GM21515 (cell line): ENCODE results near the gene SCYL1.
A peak's percentile ranks its signal among the peaks of the same experiment; 100 is the strongest.

Experiments
- ATAC-seq: cut with Tn5 transposase; IDR thresholded peaks from one replicate; pipeline ENCODE4 v1.9.1; 2021; ENCODE audit not compliant: unreplicated experiment

SCYL1 gene

DNA sequence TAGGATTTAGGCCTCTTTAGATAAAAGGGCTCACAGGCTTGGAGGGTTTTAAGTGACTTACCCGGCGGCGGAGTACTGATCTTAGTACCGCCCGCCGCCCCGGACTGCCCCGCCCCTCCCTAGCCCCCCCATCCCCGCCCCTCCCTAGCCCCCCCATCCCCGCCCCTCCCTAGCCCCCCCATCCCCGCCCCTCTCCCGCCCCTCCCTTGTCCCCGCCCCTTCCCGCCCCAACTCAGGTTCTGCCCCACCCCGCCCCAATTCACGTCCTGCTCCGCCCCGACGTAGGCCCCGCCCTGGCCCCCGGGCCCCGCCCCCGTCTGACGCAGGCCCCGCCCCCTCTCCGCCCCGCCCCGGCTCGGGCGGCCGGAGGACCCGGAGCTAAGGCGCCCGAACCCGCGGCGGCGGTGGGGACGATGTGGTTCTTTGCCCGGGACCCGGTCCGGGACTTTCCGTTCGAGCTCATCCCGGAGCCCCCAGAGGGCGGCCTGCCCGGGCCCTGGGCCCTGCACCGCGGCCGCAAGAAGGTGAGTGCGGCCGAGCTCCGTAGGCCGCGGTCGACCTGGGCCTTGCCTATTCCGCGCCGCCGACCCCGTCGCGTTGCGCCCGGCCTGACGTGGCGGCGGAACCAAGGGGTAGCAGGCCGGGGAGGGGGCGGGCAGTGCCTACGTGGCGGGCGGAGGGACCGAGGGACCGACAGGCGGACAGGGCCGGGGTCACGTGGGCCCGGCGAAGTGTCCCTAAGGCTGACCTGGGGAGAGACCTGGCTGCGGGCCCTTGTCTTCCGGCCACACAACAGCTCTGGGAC lies at the start of gene SCYL1:
TSS of gene SCYL1 (plus strand) at position 343 of the 805 bp plus-strand sequence. CDS start at position 414, 71 bp downstream.
- no peak for ATAC-seq

DNA sequence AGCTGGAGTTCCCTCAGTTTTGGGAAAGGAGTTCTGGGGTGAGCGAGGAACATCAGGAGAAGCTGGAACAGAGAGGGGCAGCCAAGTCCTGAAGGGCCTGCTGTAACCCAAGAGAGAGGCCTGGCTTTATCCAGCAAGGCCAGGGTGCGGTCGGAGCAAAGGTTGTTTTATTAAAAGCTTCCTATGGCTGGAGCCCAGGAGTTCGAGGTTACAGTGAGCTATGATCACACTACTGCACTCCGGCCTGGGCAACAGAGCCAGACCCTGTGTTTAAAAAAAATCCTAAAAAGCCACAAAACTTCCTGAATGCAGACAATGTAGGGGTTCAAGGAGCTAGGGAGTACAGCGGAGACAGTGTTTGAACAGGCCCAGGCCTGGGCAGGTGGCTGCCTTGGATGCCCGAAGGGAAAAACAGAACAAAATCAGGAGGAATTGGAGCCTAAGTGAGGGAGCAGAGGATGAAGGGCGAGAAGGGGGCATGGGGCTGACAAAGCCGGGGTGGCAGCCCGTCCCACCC lies 48.2 kb upstream of the SCYL1 start:
- no peak for ATAC-seq

DNA sequence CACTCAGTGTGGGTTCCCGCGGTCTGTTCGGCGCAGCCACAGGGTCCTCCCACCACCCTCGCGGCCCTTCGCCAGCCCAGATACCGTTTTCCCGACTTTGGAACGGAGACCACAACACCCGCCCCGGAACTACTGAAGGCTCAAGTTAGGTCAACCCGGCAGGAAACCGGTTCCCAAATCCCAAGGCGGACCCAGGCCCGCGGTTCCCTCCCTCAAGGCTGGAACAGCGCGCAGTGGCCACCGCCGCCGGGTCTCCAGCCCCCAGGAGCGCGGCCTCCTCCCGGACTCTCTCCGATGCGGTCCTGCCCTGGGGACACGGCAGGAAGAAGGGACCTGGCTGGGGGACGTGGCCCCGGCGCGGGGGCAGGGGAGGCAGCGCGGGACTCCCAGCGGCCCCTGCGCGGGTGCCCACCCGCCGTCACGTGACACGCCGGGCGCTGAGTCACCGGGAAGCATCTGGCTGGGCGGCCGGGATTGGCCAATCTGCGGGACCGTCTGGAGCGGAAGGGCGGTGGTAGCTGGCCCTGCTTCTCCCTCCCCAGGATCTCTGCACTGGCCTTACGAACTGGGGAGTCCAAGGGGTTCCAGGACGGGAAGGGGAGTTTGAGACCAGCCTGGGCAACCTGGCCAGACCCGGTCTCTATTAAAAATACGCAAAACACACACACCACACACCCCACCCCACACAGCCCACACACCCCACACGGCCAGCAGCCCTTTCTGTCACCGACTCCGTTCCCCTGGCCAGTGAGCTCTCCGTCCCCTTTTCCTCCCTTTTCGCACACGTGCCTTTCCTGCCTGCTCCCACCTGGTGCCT lies 47.5 kb upstream of the SCYL1 start:
- ATAC-seq = peak; percentile 78

DNA sequence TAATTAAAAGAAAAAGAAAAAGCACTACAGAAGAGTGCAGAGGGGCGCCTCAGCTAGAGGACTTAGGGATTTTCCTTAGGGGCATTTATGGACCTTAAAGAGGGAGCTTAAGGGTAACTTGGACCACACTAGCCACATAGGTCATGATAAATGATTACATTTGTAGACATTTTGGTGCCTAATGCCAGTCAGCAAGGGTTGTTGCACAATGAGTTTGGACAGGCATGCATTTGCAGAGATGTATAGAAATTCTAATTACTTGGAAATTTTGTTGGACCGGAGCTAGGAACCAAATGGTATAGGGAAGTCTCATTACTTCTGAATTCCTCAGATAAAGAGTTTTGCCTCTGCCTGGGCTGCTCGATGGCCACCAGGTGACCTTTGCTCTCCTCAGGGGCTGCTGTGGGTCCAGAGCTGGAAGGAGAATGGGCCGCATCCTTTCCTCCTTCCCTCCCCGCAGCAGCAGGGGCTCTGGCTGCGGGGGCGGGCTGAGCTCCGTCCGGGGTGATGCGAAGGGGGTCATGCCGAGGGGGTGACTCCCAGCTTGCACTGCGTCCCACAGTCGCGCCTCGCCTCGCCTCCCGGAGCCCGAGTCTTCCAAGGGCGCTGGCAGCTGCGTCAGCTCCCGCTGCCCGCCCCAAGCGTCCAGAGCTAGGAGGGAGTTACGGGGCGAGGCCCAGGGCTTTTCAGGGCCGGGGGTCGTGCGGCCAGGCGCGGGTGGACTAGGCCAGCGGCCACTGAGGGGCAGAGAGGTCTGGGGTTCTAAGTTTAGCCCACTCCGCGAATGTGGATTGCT lies 46.3 kb upstream of the SCYL1 start:
- no peak for ATAC-seq

DNA sequence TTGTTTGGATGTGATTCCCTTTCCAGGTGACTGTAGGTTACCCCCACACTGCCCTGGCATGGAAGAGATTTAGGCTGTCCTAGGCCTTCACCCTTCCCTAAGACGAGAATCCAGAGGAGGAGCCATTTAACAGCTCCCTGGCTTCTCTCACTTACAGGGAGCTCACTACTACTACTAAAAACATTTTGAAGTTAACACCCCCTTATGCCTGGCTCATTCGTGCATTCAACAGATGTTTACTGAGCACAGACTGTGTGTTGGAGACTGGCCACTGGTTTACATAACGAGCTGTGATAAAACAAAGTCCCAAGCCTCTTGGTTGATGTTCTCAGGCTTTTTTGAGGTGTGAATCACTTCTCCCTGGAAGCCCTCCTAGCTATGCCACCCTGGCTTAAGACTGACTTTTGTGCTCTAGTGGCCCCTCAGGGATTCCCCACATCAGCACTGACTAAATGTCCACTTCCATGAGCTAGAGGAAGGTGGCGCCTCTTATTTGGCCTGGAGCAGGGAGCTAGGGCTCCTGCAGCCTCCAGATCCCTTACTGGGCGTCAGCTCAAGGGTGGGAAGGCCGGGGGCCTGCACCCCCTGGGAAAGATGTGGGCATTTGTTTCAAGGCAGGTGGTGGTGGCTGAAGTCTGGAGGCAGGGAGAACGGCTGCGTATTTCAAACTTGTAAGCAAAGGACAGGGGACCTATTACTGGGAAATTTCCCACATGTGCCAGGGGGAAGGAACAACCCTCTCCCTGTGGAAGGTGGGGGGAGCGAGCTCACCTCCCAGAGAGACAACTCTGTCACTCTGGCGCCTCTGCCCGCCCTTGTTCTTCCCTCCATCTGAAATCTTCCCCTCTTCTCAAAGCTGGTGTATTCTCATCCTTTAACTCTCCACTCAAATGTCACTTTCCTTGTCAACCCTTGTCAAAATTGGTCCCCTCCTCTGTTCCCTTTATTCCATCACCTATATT lies 45.4 kb upstream of the SCYL1 start:
- ATAC-seq = no peak

DNA sequence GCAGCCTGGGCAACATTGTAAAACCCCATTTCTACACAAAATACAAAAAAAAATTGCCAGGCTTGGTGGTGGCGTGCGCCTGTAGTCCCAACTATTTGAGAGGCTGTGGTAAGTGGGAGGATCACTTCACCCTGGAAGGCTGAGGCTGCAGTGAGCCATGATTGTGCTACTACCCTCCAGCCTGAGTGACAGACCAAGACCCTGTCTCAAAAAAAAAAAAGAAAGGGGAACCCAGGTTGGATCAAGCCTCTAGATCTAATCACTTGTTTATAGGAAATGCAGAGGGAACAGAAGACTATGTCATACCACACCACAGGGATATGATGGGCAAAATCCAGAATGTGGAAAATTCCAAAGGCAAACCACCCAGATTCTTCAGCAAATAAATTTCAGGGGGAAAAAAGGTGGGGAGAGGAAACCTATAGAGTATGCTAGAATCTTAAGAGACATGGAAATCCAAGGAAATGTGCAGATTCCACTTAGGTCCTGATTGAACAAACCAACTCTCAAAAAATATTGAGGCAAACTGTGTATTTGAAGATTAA lies 42.5 kb upstream of the SCYL1 start:
- no peak for ATAC-seq

DNA sequence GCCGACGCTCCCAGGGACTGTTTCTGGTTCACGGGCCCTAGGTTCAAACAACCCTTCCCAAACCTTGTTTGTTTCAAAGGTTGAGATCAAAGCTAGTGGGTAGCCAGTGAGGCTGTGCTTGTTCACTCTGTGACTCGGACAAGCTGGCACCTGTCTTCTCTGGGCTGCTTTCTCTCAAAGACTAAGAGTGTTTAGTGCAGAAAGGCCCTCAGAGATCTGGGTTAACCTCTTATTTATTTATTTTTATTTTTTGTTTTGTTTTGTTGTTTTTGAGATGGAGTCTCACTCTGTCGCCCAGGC lies 39.0 kb upstream of the SCYL1 start:
- ATAC-seq = no peak

DNA sequence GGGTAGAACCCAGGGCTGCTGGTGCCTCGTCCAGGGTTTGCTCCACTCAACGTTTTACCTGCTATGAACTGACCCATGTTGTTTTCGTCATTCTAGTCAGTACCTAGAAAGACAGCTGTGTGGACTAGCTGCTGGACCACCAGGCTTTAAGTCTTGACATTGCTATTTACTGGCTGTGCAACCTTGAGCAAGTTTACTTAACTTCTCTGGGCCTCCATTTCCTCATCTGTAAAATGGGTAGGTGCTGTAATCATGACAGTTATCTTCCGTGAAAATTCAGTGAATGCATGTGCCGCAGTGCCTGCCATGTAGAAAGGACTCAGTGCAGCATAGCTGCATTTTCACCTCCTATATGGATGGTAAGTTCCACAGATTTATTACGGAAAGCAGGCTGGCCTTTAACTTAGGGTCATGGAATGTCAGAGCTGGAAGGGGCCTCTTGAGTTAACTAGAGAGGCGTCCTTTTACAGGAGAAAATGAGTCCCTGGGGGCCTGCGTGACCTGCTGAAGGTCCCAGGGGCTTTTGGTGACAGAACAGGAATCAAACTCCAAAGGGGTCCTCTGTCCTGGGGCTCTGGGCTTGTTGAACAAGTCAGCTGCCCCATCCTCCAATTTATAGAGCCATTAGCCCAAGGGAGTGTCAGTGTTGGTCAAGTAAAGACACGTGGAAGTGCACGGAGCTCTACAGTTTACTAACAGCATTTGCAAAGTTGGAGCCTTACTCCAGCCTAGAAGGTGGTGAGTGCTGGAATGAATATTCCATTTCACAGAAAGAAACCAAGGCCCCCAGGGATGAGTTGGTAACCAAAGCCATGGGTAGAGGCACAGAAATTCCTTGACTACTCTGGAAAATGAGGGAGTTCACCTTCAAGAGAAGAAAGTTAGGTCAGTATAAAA lies 38.1 kb upstream of the SCYL1 start:
- ATAC-seq = no peak

DNA sequence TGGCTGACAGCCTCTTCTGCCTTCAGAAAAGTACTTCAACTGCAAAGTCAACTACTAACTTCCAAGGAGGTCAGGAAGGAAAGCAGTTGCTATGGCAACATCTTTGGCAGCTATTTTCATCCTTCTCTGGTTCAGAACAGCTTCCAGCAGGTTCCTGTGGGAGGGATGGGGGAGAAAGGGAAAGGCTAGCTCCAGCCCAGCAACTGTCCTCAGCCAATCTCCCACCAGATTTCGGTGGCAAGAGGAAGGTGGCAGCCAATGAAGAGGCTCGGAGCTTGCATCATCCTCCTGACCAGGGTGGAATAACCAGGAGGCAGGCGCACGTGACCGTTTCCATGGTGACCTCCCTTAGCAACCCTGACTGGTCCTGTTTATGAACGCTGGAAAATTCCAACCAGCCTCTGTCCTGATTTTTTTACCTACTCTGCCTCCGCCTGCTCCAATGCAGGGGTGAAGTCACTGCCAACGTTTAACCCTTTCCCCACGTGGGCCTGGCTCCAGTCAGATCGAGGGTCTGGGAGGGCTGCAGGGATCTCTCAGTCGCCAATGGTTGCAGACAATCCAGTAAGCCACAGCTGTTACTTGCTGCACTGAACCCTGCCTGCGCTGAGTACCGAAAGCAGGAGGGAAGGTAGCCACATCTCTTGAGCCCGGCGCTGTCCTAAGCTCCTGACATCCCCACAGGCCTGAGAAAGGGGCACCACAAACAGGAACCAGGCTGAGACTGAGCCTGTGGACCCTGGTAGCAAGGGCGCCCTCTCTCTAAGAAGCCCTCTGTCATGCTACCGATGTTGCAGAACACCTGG lies 37.2 kb upstream of the SCYL1 start:
- ATAC-seq = no peak

DNA sequence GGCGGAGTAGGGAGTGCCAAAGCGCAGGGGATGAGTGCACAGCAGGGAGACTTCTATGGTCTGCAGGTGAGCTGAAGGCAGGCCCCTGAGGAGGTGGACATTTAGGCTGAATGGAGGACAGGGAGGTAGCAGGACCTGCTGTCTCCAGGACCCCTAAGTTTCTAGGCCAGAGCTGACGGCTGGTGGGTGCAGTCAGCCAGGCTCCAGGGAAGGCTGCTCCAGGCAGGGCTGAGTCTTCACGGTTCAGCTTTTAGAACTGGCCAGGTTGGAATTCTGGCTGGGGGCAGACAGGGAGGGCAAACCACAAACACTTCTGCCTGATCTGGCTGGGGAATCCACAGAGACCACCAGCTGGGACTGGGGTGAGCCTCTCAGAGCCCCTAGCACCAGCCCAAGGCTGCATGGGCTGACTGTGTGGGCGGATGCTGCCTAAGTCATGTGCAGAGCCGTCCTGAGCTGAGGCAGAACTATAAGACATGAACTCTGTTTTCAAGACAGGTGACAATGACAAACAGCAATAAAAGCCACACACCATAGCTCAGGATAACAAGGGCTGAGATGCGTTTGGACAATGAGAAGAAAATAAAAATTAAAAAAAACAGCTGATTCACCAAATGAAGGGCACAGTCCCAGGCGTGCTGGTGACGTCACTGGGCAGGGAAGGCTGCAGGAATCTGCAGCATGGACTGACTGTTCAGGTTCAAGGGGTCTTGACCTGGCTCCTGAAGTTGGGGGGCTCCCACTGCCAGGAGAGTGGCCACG lies 36.4 kb upstream of the SCYL1 start:
- no peak for ATAC-seq

DNA sequence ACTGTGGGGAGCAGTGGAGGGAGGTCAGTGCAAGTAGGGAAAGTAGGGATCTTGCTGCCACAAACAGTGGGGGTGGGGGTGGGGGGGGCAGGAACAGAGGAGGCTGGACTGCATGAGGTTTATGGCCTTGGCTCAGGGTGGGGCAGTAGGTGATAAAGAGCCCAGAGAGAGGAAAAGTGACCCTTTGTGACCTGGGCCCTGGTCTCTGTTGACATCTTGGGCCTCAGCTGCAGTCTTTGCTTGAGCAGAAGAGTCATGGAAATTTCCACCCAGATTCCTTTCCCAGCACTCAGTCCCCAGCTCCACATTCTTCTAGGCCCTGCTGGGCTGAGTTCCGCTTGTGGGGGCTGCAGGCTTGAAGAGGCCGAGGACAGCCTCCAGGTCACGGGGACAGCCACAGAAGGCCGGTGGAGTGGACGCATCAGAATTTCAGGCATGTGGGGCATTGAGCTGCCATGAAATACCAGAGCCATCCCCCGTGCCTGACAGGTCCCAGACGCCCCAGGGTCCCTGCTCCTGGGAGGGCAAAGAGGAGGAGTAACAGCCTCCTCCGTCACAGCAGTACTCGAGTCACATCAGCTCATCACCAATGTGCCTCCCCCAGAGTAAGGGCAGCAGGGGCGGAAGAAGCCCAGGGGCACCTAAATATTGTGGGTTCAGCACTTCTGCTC lies 35.7 kb upstream of the SCYL1 start:
- ATAC-seq = no peak

DNA sequence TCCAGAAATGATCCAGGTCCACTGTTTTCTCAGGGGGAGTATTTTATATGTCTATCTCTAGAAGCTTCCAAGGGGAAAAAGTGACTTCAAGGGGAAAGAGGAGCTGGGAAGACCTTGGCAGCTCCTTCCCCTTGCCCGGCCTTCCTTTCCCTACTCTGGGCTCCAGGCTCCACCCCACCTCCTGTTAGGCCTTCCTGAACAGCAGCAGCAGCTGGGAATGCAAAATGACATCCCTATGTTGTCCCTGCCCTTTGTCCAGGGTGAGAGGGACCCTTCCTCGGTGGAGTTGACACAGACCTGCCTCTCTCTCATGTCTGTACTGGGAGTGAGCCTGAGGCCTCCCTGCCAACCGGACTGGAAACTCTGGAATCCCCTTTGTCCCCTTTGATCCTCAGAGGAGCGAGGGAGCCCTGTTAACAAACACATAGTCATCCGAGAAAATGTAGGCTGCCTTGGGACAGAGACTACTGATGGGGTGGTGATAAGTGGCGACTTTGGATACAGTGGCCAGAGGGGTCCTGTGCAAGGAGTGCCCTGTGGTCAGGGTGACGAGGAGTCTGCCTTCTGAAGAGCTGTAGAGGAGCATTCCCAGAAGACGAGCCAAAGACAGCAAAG lies 35.1 kb upstream of the SCYL1 start:
- ATAC-seq = no peak

DNA sequence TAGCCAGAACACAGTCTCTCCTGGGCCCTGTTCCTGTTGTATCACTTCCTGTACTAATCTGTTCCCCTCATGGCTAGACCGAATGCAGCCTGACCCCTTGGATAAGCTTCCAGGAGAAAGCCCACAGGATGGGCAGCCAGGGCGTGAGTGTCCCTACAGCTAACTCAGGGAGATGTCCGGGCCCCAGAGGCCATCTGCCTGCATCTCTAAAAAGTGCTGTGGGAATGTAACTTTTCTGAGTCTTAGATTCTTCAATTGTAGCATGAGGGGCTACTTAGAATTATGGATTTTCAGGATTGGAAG lies 33.8 kb upstream of the SCYL1 start:
- ATAC-seq = no peak

DNA sequence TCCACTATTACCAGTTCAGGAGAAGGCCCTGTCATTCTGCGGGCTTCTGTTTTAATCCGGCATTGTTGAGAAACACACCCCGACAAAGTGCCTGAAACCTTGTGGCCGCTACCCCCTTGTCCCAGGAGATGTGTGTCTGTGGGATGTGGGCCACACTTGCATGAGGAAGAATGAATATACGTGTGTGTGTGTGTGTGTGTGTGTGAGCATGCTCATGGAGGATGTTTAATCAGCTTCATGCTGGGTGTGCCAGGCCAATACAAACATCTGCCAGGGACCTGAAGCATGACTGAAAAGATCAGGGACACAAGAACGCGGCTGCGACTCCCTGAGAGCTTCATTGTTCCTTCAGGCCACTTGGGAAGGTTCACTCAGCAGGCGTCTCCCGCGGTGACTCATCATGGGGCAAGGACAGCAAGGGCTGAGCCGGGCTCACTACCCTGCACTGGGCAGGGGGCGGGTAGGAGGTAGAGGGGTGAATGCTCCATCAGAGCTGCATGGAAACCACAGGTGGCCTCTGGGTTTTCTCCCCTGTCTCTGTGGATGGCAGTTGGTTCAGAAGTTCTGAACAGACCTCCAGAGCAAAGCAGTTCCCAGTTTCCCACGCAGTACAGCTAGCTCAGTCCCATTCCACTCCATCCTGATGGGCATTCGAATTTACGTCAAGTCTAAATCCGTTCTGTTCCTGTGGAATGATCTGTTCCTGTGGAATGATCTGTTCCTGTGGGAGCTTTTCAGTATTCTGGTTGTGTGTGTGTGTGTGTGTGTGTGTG lies 33.1 kb upstream of the SCYL1 start:
- no peak for ATAC-seq

DNA sequence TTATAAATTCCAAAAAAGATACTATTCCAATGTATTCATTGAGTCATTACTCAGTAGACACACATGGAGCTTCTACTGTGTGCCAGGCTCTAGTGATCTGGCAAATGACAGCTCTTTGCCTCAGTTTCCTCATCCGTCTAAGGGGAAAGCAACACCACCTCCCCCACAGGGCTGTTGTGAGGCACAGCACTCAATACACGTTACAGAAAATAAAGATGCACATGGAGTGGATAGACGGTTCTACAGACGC lies 32.6 kb upstream of the SCYL1 start:
- ATAC-seq = no peak

DNA sequence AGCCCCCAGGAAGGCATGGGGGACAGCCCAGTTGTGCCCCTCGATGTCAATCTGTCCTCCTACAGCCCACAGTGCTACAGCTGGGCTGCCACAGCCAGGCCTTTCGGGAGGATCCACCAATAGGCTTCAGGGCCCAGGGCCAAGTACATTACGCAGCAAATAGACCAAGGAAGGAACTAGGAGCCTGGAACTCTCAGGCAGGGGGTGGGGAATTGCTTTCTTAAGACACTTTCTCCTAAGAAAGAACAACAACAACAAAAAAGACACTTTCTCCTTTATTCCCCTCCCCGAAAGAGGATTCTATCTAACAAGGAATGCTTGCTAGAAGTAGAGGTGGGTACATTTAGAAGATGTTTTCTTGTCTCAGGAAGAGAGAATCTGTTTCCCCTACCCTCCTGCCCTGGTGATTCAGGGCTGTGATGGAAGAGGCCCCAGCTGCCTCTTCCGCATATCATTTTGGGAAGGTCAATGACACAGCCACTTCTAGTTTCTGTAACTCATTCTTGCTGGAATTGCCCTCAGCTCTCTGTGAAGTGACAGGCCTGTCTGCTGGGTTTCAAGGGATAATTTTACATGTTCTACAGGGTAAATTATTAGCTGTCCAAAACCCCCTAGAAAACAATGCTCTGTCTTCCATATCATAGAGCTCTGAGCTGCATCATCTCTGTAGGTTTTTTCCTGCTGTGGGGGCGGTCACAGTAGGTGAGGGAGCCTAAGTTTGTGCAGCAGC lies 32.1 kb upstream of the SCYL1 start:
- ATAC-seq = no peak
